ENCODE data around the gene SNRPB2.

DNA sequence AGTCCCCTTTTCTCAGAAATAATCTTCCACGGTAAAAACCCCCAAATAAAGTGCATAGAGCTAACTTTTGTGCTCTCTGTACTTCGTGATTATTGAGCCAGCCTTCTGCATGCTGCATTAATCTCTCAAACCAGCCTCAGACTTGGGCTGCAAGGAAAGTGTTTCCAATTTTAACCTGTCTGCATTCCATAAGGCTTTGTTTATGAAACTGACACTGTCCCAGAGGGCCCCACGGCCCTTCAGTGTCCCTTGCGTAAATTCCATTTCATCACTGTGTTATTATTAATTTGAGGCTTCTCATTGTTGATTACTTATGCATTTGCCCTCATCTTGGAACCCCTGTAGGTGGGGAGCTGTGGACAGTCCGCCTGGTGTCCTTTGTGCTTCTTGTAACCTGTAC lies 15.6 kb upstream of the SNRPB2 start:
- TF ChIP-seq, protein P1, sequence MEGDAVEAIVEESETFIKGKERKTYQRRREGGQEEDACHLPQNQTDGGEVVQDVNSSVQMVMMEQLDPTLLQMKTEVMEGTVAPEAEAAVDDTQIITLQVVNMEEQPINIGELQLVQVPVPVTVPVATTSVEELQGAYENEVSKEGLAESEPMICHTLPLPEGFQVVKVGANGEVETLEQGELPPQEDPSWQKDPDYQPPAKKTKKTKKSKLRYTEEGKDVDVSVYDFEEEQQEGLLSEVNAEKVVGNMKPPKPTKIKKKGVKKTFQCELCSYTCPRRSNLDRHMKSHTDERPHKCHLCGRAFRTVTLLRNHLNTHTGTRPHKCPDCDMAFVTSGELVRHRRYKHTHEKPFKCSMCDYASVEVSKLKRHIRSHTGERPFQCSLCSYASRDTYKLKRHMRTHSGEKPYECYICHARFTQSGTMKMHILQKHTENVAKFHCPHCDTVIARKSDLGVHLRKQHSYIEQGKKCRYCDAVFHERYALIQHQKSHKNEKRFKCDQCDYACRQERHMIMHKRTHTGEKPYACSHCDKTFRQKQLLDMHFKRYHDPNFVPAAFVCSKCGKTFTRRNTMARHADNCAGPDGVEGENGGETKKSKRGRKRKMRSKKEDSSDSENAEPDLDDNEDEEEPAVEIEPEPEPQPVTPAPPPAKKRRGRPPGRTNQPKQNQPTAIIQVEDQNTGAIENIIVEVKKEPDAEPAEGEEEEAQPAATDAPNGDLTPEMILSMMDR (conservative IDR thresholded peaks at IDR 0.05; ENCODE audit: low read length), result no peak
- TF ChIP-seq EZH2phosphoT487 (IDR thresholded peaks at IDR 0.05; ENCODE audit: borderline replicate concordance, low read depth, low read length), result no peak

All from OCI-LY7 (cell line).